Measurements from ENCODE around the gene DPM3.

The DPM3 gene

DNA sequence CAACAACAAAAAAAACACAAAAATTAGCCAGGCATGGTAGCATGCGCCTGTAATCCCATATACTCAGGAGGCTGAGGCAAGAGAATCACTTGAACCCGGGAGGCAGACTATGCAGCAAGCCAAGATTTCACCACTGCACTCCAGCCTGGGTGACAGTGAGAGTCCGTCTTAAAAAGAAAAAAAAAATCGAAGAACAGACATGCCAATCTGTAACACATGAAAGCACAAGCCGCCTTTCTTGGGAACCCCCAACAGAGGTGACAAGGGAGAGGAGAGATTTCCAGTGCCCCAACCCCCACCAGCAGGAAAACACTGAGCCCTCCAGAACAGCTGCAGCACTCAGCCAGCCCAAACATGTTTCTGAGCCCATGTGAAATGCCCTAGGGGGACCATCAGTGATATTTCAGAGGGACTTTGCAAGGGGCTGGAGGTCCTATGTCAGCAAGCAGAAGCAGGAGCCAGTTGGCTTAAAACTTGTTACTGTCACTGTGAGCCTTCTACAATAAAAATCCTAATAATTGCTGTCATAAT is 26.8 kb downstream of the DPM3 start:
- DNase-seq = no peak

GRCh38 chr1:155110826-155111225 is 29.5 kb downstream of the DPM3 start:
- DNase-seq = no peak
- no peak overlapping the region for H3K4me2 ChIP-seq (ENCODE audit: low read depth, low read length)
- no peak overlapping the region for H2AFZ ChIP-seq (ENCODE audit: low read length)
- H3K27me3 ChIP-seq (replicated peaks; ENCODE audit: insufficient read depth, low read length) = peaks cover 9% of the 10 kb centered on the region
- H3K27ac ChIP-seq (ENCODE audit: low read length) = no peak overlapping the region
- H3F3A ChIP-seq (ENCODE audit: insufficient read depth, low read length) = no peaks in the 10 kb centered on the region
- H3K9me3 ChIP-seq (replicated peaks; ENCODE audit: insufficient read depth, low read length) = no peaks in the 10 kb centered on the region
- H3K4me3 ChIP-seq (ENCODE audit: low read length) = no peak overlapping the region
- H3K9me2 ChIP-seq (replicated peaks; ENCODE audit: insufficient read depth, low read length) = no peaks in the 10 kb centered on the region
- no peak for TF ChIP-seq CTCF (IDR thresholded peaks at IDR 0.05; ENCODE audit: low read length)
- no peak for TF ChIP-seq EZH2phosphoT487 (IDR thresholded peaks at IDR 0.05; ENCODE audit: low read length)
- no peak for TF ChIP-seq EZH2 (optimal IDR thresholded peaks at IDR 0.05; ENCODE audit: low read depth, low read length)
- no peaks in the 10 kb centered on the region for H4K20me1 ChIP-seq (ENCODE audit: insufficient read depth, low read length)
- H3K79me2 ChIP-seq (ENCODE audit: low read length) = no peaks in the 10 kb centered on the region
- H3K36me3 ChIP-seq (replicated peaks; ENCODE audit: insufficient read depth, low read length) = no peaks in the 10 kb centered on the region
- H3K4me1 ChIP-seq (ENCODE audit: low read length) = no peaks in the 10 kb centered on the region
- no peak overlapping the region for H3K9ac ChIP-seq (ENCODE audit: low read length)

More for the DNA sequence above, 26.8 kb downstream of the DPM3 start:
- H3K4me2 ChIP-seq (ENCODE audit: low read depth, low read length) = no peak overlapping the region
- no peaks in the 10 kb centered on the region for H3K79me2 ChIP-seq (ENCODE audit: low read length)
- no peak overlapping the region for H3K9ac ChIP-seq (ENCODE audit: low read length)
- H3K4me3 ChIP-seq (ENCODE audit: low read length) = no peak overlapping the region
- no peaks in the 10 kb centered on the region for H4K20me1 ChIP-seq (ENCODE audit: insufficient read depth, low read length)
- peaks cover 10% of the 10 kb centered on the region; the same call in 1 of the 2 replicates for H3F3A ChIP-seq (ENCODE audit: insufficient read depth, low read length)
- H2AFZ ChIP-seq (ENCODE audit: low read length) = no peak overlapping the region
- no peaks in the 10 kb centered on the region for H3K9me2 ChIP-seq (replicated peaks; ENCODE audit: insufficient read depth, low read length)
- H3K36me3 ChIP-seq (replicated peaks; ENCODE audit: insufficient read depth, low read length) = no peaks in the 10 kb centered on the region
- H3K27ac ChIP-seq (ENCODE audit: low read length) = no peak overlapping the region
- no peaks in the 10 kb centered on the region for H3K9me3 ChIP-seq (replicated peaks; ENCODE audit: insufficient read depth, low read length)
- H3K4me1 ChIP-seq (ENCODE audit: low read length) = peaks cover 11% of the 10 kb centered on the region
- TF ChIP-seq EZH2phosphoT487 (IDR thresholded peaks at IDR 0.05; ENCODE audit: low read length) (no peak), EZH2 (optimal IDR thresholded peaks at IDR 0.05; ENCODE audit: low read depth, low read length) (no peak), CTCF (IDR thresholded peaks at IDR 0.05; ENCODE audit: low read length) (no peak)
- H3K27me3 ChIP-seq (replicated peaks; ENCODE audit: insufficient read depth, low read length) = peaks cover 22% of the 10 kb centered on the region

DNA sequence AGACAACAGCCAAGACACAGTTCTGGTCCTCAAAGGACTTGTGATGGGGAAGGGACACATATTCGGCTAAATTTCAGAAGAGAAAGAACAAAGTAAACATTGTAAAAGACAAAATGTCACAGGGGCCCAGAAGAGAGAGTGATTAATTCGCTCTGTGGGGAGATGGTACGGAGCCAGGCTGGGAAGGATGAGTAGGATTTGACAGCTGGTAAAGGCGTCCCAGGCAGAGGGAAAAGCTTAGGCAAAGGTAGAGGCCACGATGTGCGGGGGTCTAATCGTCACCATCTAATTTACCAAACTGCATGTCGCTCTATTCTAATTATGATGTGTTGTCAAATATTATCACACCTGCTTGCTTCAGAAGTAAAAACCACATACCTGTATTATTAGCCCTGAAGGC is 29.9 kb downstream of the DPM3 start:
- no peaks in the 10 kb centered on the region for H3K79me2 ChIP-seq (ENCODE audit: low read length)
- no peaks in the 10 kb centered on the region for H4K20me1 ChIP-seq (ENCODE audit: insufficient read depth, low read length)
- H3K36me3 ChIP-seq (replicated peaks; ENCODE audit: insufficient read depth, low read length) = no peaks in the 10 kb centered on the region
- DNase-seq = no peak
- no peak overlapping the region for H2AFZ ChIP-seq (ENCODE audit: low read length)
- no peaks in the 10 kb centered on the region for H3K9me2 ChIP-seq (replicated peaks; ENCODE audit: insufficient read depth, low read length)
- no peak overlapping the region for H3K4me3 ChIP-seq (ENCODE audit: low read length)
- TF ChIP-seq EZH2phosphoT487 (IDR thresholded peaks at IDR 0.05; ENCODE audit: low read length) = no peak
- no peak for TF ChIP-seq EZH2 (optimal IDR thresholded peaks at IDR 0.05; ENCODE audit: low read depth, low read length)
- no peak for TF ChIP-seq CTCF (IDR thresholded peaks at IDR 0.05; ENCODE audit: low read length)
- no peak overlapping the region for H3K9ac ChIP-seq (ENCODE audit: low read length)
- H3K27me3 ChIP-seq (replicated peaks; ENCODE audit: insufficient read depth, low read length) = peaks cover 13% of the 10 kb centered on the region
- no peaks in the 10 kb centered on the region for H3K9me3 ChIP-seq (replicated peaks; ENCODE audit: insufficient read depth, low read length)
- H3K4me2 ChIP-seq (ENCODE audit: low read depth, low read length) = no peak overlapping the region
- H3K27ac ChIP-seq (ENCODE audit: low read length) = no peak overlapping the region
- no peaks in the 10 kb centered on the region for H3K4me1 ChIP-seq (ENCODE audit: low read length)
- H3F3A ChIP-seq (ENCODE audit: insufficient read depth, low read length) = no peaks in the 10 kb centered on the region
